DOHH2 (cell line): Measurements from ENCODE around the gene UVSSA.

Experiments
- H3F3A ChIP-seq: fragments of 200-600 bp; sonication (generic), shearing (Covaris generic); 2 replicates; pipeline ENCODE4 v1.6.0; 2016; ENCODE audit warnings: antibody characterized with exemption, mild to moderate bottlenecking; ENCODE audit not compliant: control insufficient read depth, insufficient read depth
- H3K27ac ChIP-seq: fragments of 200-600 bp; sonication (generic); 2 replicates; pipeline ENCODE4 v1.5.1; 2014; ENCODE audit warnings: low read depth, mild to moderate bottlenecking, low read length, moderate library complexity
- H3K27me3 ChIP-seq: fragments of 200-600 bp; sonication (generic); 2 replicates; pipeline ENCODE4 v1.6.1; 2014; ENCODE audit warnings: mild to moderate bottlenecking, low read length, mixed read lengths; ENCODE audit not compliant: control insufficient read depth
- H3K36me3 ChIP-seq: fragments of 200-600 bp; sonication (generic); 2 replicates; pipeline ENCODE4 v1.6.1; 2014; ENCODE audit warnings: mild to moderate bottlenecking, low read length, moderate library complexity, mixed read lengths; ENCODE audit not compliant: control insufficient read depth
- H3K4me1 ChIP-seq: fragments of 200-600 bp; sonication (generic); 2 replicates; pipeline ENCODE4 v1.6.1; 2014; ENCODE audit warnings: mild to moderate bottlenecking, low read length, mixed read lengths; ENCODE audit not compliant: control insufficient read depth
- H3K4me2 ChIP-seq: fragments of 200-600 bp; sonication (generic); 2 replicates; pipeline ENCODE4 v1.6.0; 2014; ENCODE audit warnings: mild to moderate bottlenecking, low read length, moderate library complexity
- H3K4me3 ChIP-seq: fragments of 200-600 bp; sonication (generic); 2 replicates; pipeline ENCODE4 v1.5.1; 2014; ENCODE audit warnings: mild to moderate bottlenecking, low read length, mixed read lengths
- H3K79me2 ChIP-seq: fragments of 200-600 bp; sonication (generic); 2 replicates; pipeline ENCODE4 v1.6.1; 2014; ENCODE audit warnings: mild to moderate bottlenecking, low read length, mixed read lengths; ENCODE audit not compliant: control insufficient read depth
- H3K9me2 ChIP-seq: fragments of 200-600 bp; sonication (generic); replicated peaks from 2 replicates; pipeline ENCODE4 v1.6.1; 2014; ENCODE audit warnings: mild to moderate bottlenecking, low read length, mixed read lengths; ENCODE audit not compliant: control insufficient read depth
- H3K9me3 ChIP-seq: fragments of 200-600 bp; sonication (generic); 2 replicates; pipeline ENCODE4 v1.6.1; 2014; ENCODE audit warnings: antibody characterized with exemption, low read length, mixed read lengths; ENCODE audit not compliant: control insufficient read depth, insufficient read depth
- H4K20me1 ChIP-seq: fragments of 200-600 bp; sonication (generic); 2 replicates; pipeline ENCODE4 v1.6.0; 2014; ENCODE audit warnings: low read depth, mild to moderate bottlenecking, antibody characterized with exemption, low read length, moderate library complexity; ENCODE audit not compliant: control insufficient read depth, insufficient read depth
- CTCF ChIP-seq: fragments of 200-600 bp; sonication (generic); IDR thresholded peaks from one replicate; pipeline ENCODE4 v1.5.1; 2014; ENCODE audit warnings: antibody characterized with exemption, mild to moderate bottlenecking, low read depth, low read length; ENCODE audit not compliant: poor library complexity, severe bottlenecking
- EZH2phosphoT487 ChIP-seq: fragments of 200-600 bp; sonication (generic); IDR thresholded peaks from 2 replicates; pipeline ENCODE4 v1.6.1; 2017; ENCODE audit warnings: borderline replicate concordance, mild to moderate bottlenecking, antibody characterized with exemption, low read length, moderate library complexity, mixed read lengths

The UVSSA gene

GRCh38 chr4:1318488-1319213 is 28.4 kb upstream of the UVSSA start:
- no peak overlapping the region for H3K27ac ChIP-seq
- no peaks in the 10 kb centered on the region for H4K20me1 ChIP-seq
- no peak overlapping the region for H3K4me2 ChIP-seq
- H3K36me3 ChIP-seq = peaks cover 61% of the 10 kb centered on the region
- H3K4me3 ChIP-seq = no peak overlapping the region
- H3K27me3 ChIP-seq = no peaks in the 10 kb centered on the region
- no peaks in the 10 kb centered on the region for H3F3A ChIP-seq
- H3K79me2 ChIP-seq = no peaks in the 10 kb centered on the region
- H3K4me1 ChIP-seq = no peaks in the 10 kb centered on the region
- H3K9me2 ChIP-seq = no peaks in the 10 kb centered on the region
- TF ChIP-seq EZH2phosphoT487 (no peak), CTCF (peak; percentile 75)
- no peaks in the 10 kb centered on the region for H3K9me3 ChIP-seq

GRCh38 chr4:1321486-1321885 is 25.5 kb upstream of the UVSSA start:
- Histone ChIP-seq H3K4me2 (no peak overlapping the region), H3K4me1 (no peaks in the 10 kb centered on the region), H3K9me2 (no peaks in the 10 kb centered on the region), H3K79me2 (no peaks in the 10 kb centered on the region), H4K20me1 (no peaks in the 10 kb centered on the region), H3F3A (no peaks in the 10 kb centered on the region), H3K4me3 (no peak overlapping the region), H3K9me3 (no peaks in the 10 kb centered on the region), H3K27ac (no peak overlapping the region), H3K27me3 (no peaks in the 10 kb centered on the region), H3K36me3 (peaks cover 64% of the 10 kb centered on the region)
- TF ChIP-seq EZH2phosphoT487 = no peak
- no peak for TF ChIP-seq CTCF

- H3K36me3 ChIP-seq = peaks cover 63% of the 10 kb centered on the region
- no peak overlapping the region for H3K27ac ChIP-seq
- no peak overlapping the region for H3K4me3 ChIP-seq
- H4K20me1 ChIP-seq = no peaks in the 10 kb centered on the region
- H3K9me3 ChIP-seq = no peaks in the 10 kb centered on the region
- no peak overlapping the region for H3K4me2 ChIP-seq
- H3K4me1 ChIP-seq = no peaks in the 10 kb centered on the region
- no peaks in the 10 kb centered on the region for H3K9me2 ChIP-seq
- TF ChIP-seq CTCF (no peak), EZH2phosphoT487 (no peak)
- H3F3A ChIP-seq = no peaks in the 10 kb centered on the region
- H3K27me3 ChIP-seq = no peaks in the 10 kb centered on the region
- H3K79me2 ChIP-seq = no peaks in the 10 kb centered on the region
Measured at GRCh38 chr4:1321946-1322650, 24.9 kb upstream of the UVSSA start.
